HG03159 (cell line): ENCODE data around the gene SLC35A1.

Experiments used
- ATAC-seq: cut with Tn5 transposase; IDR thresholded peaks from one replicate; pipeline ENCODE4 v1.9.1; 2021; ENCODE audit warnings: mild to moderate bottlenecking, moderate library complexity; ENCODE audit not compliant: unreplicated experiment

SLC35A1 gene

GRCh38 chr6:87522686-87523085, 49.9 kb downstream of the SLC35A1 start:
- no peak for ATAC-seq

- no peak for ATAC-seq
Measured at GRCh38 chr6:87529221-87529620, 56.4 kb downstream of the SLC35A1 start.

GRCh38 chr6:87534377-87535047, 61.7 kb downstream of the SLC35A1 start:
- ATAC-seq, result no peak

GRCh38 chr6:87538510-87539260, 65.9 kb downstream of the SLC35A1 start:
- ATAC-seq, result no peak

- ATAC-seq, result no peak
Measured at GRCh38 chr6:87539554-87539953, 66.8 kb downstream of the SLC35A1 start.

- ATAC-seq, result no peak
Measured at GRCh38 chr6:87540539-87540938, 67.8 kb downstream of the SLC35A1 start.

GRCh38 chr6:87541041-87541440, 68.3 kb downstream of the SLC35A1 start:
- ATAC-seq, result no peak

GRCh38 chr6:87541744-87542143, 69.0 kb downstream of the SLC35A1 start:
- ATAC-seq, result no peak

GRCh38 chr6:87543696-87544473, 71.1 kb downstream of the SLC35A1 start:
- ATAC-seq, result no peak

GRCh38 chr6:87544474-87544735, 71.6 kb downstream of the SLC35A1 start:
- ATAC-seq, result no peak

GRCh38 chr6:87551799-87552198, 79.0 kb downstream of the SLC35A1 start:
- no peak for ATAC-seq

- ATAC-seq, result no peak
Measured at GRCh38 chr6:87553159-87553765, 80.5 kb downstream of the SLC35A1 start.

GRCh38 chr6:87555506-87555905, 82.7 kb downstream of the SLC35A1 start:
- no peak for ATAC-seq

GRCh38 chr6:87558446-87558845, 85.7 kb downstream of the SLC35A1 start:
- no peak for ATAC-seq

GRCh38 chr6:87561017-87561416, 88.2 kb downstream of the SLC35A1 start:
- no peak for ATAC-seq
